Activated CD8-positive, alpha-beta memory T cell treated with anti-CD3 and anti-CD28 coated beads, Interleukin-2, amount 50 U/mL, for 48 hours (primary cell): ENCODE data around the gene MARK1.
A peak's percentile ranks its signal among the peaks of the same experiment; 100 is the strongest.
"Not testable (repeated sequence)": the region's sequence is repeated elsewhere in the genome, so short reads cannot be mapped to it uniquely, and the experiment has no call there.

Source experiments
- DNase-seq: peaks from one replicate; pipeline ENCODE4 v3.0.0-alpha.2; 2020

The MARK1 gene

GRCh38 chr1:220631238-220631815, 103.4 kb downstream of the MARK1 start:
- no peak for DNase-seq

DNA sequence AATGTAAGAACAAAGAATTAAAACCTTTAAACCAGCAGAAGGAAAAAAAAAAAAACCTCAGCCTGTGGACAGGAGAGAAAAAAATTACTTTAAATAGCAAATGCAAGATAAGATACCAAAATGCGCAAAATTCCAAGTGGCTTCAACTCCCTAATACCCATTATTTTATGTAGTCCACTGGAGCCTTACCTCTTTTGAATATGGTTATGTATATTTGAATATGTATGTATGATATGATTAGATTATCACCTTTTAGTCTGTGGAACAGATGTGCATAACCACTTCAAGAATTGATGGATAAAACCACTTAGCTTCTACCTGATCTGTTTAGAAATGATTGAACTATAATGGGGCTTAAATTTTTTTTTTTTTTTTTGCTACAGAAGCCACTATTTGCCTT, 109.8 kb downstream of the MARK1 start:
- DNase-seq, result no peak

GRCh38 chr1:220642285-220642684, 114.3 kb downstream of the MARK1 start:
- no peak for DNase-seq

DNA sequence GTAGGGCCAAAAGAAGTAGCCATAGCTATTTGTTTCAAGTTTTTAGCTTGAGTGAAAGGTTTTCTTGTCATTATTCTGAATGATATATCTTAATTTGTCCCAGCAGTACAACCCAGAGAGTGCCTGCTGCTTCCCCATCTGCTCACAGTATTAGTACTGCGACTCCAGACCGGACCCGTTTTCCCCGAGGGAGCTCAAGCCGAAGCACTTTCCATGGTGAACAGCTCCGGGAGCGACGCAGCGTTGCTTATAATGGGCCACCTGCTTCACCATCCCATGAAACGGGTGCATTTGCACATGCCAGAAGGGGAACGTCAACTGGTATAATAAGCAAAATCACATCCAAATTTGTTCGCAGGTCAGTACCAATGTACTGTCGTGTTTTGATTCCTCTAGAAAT, 125.1 kb downstream of the MARK1 start:
- no peak for DNase-seq

- DNase-seq, result no peak
Observed at GRCh38 chr1:220655509-220655908, 127.6 kb downstream of the MARK1 start.

- DNase-seq, result no peak
Observed at GRCh38 chr1:220655961-220656740, 128.2 kb downstream of the MARK1 start.

GRCh38 chr1:220666349-220666748, 138.4 kb downstream of the MARK1 start:
- DNase-seq, result no peak

- DNase-seq, result no peak
Observed at GRCh38 chr1:220669005-220669404, 141.1 kb downstream of the MARK1 start.

DNA sequence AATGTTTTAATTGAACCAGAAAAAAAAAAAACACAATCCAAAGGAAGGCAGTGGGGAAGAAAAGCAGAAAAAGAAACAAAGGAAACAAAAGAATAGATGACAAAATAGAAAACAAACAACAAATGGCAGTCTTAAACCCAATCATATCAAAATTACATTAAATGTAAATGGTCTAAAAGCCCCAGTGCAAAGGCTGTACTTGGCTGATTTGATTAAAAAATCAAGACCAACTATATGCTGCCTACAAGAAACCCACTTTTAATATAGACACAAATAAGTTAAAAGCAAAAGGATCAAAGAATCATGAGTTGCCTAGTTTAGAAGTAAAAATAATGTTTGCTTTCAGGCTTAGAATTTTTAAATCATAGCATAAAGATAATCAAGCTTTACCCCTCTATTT, 142.4 kb downstream of the MARK1 start:
- DNase-seq, result no peak

- no peak for DNase-seq
Observed at GRCh38 chr1:220673921-220674320, 146.0 kb downstream of the MARK1 start.

- DNase-seq, result no peak
Observed at GRCh38 chr1:220677251-220677650, 149.3 kb downstream of the MARK1 start.

- no peak for DNase-seq
Observed at GRCh38 chr1:220680085-220680687, 152.2 kb downstream of the MARK1 start.

- DNase-seq, result no peak
Observed at GRCh38 chr1:220681220-220681880, 153.4 kb downstream of the MARK1 start.

DNA sequence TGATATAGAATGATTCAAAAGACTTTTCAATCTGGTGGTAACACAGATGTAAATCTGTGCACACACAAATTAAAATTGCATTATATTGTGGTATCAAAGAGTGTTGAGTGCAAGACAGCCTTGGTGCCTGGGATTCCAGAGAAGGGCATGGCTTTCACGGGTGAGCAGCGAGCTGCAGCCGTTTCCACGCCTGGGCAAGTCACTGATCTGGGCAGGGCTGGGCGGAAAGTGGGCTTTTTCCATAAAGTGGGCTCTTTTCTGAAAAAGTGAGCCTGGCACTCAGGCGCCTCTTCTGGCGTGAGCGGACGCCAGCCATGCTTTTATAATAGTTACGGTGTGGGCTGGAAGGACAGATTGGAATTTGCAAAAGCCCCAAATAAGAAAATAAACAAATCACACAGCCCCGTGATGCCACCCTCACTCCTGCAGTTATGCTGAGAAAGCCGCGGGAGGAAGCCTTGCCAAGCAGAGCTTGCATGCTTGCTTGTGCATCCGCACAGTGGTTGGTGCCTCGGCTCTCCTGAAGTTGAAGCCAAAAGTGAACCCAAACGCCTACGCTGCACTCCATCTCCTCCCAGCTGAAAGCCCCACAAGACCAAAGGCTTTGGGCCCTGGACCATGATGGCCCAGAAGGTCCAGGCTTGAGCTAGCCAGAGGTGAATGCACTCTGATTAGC, 155.1 kb downstream of the MARK1 start:
- no peak for DNase-seq

- not testable (repeated sequence) for DNase-seq
Observed at GRCh38 chr1:220683716-220684115, 155.8 kb downstream of the MARK1 start.

- DNase-seq, result no peak
Observed at GRCh38 chr1:220684890-220685289, 157.0 kb downstream of the MARK1 start.

GRCh38 chr1:220685879-220686278, 157.9 kb downstream of the MARK1 start:
- DNase-seq, result no peak

GRCh38 chr1:220687809-220688208, 159.9 kb downstream of the MARK1 start:
- DNase-seq, result no peak

GRCh38 chr1:220689666-220690065, 161.7 kb downstream of the MARK1 start:
- no peak for DNase-seq

DNA sequence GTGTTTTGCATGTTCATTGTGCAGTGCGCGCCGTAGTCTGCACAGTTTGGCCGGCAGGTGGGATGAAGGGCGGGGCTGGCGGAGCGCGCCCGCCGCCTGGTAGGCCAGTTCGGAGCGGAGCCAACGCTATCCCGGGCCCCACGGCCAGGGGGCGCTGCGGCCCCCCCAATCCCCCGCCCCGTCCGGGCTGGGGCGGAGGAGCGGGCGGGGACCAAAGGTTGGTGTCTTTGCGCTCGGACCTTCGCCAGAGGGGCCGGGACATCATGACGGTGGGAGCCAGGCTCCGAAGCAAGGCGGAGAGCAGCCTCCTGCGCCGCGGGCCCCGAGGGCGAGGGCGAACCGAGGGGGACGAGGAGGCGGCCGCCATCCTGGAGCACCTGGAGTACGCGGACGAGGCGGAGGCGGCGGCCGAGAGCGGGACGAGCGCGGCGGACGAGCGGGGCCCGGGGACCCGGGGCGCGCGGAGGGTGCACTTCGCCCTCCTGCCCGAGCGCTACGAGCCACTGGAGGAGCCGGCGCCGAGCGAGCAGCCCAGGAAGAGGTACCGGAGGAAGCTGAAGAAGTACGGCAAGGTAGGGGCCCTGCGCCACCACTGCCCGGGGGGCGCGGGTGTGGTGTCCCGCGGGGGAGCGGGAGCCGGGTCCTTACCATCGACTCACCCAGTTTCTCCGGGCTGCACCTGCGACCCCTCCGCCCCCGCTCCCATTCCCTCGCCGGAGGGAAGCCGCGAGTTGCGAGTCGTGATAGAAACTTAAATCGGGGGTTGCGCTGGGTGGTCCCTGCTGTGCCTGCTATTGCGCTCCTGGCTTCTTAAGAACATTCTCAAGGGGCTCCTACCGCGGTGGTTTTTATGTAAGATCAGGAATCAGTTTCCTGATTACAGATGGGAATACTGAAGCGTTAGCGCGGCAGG, 162.5 kb downstream of the MARK1 start, which contains the start of gene C1orf115:
Gene C1orf115 (plus strand): TSS at position 224 of the 913 bp plus-strand sequence. CDS start 40 bp downstream, at position 264.
- DNase-seq, result peak; percentile 92

GRCh38 chr1:220691053-220691684, 163.2 kb downstream of the MARK1 start:
- DNase-seq, result peak; percentile 33
